ENCODE data around the gene MED15. TPM values are rescaled to one million over a fixed set of nuclear protein-coding genes. Genes with fewer than 3 reads are reported as not detected.

Gene MED15
- polyA plus RNA-seq, 1 experiment = 42.7 TPM

- TF ChIP-seq CTCF (IDR thresholded peaks at IDR 0.05; ENCODE audit: insufficient read depth, low read depth, low read length) = no peak
- Histone ChIP-seq H3K36me3 (ENCODE audit: control insufficient read depth, insufficient read depth, low read length) (no peaks in the 10 kb centered on the region), H3K4me3 (ENCODE audit: low read depth, low read length) (no peak overlapping the region), H3K27me3 (ENCODE audit: control insufficient read depth, insufficient read depth, low read length) (peaks cover 14% of the 10 kb centered on the region)
- DNase-seq (ENCODE audit: low read depth) = no peak
- ChIA-PET CTCF (interaction anchor here (1.8 to 2.4 kb wide), 3 partner anchors 10 to 40 kb away, joined by 4 to 8 read pairs (median 8); no protein-coding TSS in a partner anchor), POLR2A (no interaction called here)
Measured at GRCh38 chr22:20605328-20605727, 97.9 kb downstream of the MED15 start.

DNA sequence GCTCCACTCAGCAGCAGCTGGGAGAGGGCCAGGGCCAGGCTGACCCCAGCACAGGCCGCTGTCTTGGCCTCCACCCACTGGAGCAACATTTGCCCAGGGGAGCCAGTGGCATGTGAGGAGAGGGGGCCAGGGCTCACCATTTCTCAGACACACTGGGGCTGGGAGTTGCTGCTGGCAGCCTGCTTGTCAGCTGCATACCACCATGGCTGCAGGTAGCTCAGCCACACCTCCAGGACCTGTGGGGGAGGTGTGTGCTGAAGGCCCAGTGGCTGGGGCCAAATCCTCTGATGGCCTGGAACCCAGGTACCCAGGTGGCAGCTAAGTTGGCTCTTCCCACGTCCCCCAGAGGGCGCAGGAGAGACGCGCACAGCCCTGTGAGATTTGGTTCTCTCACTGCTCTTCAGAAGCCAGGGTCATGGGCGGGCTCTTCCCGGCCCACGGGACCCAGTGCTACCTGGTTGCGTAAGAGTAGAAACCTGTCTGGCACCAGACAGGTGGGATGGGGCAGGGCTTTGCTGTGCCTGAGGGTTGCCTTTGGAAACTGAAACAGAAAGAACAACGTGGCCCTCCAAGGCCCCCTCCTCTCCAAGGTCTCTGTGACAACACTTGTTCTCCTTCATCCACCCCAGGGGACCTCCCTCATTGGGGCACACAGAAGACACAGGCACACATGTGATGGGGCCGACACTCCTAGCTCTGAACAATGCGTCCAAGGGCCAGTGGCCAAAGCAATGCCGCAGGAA is 98.8 kb downstream of the MED15 start:
- POLR2A ChIA-PET = no interaction called here
- CTCF ChIA-PET = interaction anchor here (0.7 to 2.4 kb wide), 9 partner anchors 11 to 94 kb away, joined by 3 to 8 read pairs (median 4); no protein-coding TSS in a partner anchor

DNA sequence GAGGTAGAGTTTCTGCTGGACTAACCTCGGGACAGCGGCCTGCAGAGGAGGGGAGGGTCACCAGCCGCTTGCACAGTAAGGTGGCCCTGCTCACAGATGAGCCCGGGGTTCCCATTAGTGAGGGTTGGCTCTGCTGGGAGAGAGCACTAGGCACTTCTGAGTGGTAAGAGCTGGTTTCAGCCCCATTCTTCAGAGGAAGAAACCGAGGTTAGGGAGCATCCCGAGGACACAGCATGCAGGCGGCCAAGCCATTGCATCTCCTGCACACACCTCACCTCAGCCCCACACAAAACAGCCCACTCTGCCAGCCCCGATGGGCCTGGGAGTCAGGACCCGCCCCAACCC is 99.3 kb downstream of the MED15 start:
- no peaks in the 10 kb centered on the region for H3K36me3 ChIP-seq (ENCODE audit: control insufficient read depth, insufficient read depth, low read length)
- ChIA-PET CTCF (interaction anchor here (0.7 to 2.4 kb wide), 6 partner anchors 10 to 94 kb away, joined by 3 to 8 read pairs (median 4); no protein-coding TSS in a partner anchor), POLR2A (no interaction called here)
- no peak for DNase-seq (ENCODE audit: low read depth)
- H3K27me3 ChIP-seq (ENCODE audit: control insufficient read depth, insufficient read depth, low read length) = peaks cover 13% of the 10 kb centered on the region
- no peak for TF ChIP-seq CTCF (IDR thresholded peaks at IDR 0.05; ENCODE audit: insufficient read depth, low read depth, low read length)
- no peak overlapping the region for H3K4me3 ChIP-seq (ENCODE audit: low read depth, low read length)

More for the DNA sequence above, 98.8 kb downstream of the MED15 start:
- no peak overlapping the region for H3K4me3 ChIP-seq (ENCODE audit: low read depth, low read length)
- DNase-seq (ENCODE audit: low read depth) = no peak
- peaks cover 13% of the 10 kb centered on the region for H3K27me3 ChIP-seq (ENCODE audit: control insufficient read depth, insufficient read depth, low read length)
- TF ChIP-seq CTCF (IDR thresholded peaks at IDR 0.05; ENCODE audit: insufficient read depth, low read depth, low read length) = peak; percentile 73
- H3K36me3 ChIP-seq (ENCODE audit: control insufficient read depth, insufficient read depth, low read length) = no peaks in the 10 kb centered on the region

DNA sequence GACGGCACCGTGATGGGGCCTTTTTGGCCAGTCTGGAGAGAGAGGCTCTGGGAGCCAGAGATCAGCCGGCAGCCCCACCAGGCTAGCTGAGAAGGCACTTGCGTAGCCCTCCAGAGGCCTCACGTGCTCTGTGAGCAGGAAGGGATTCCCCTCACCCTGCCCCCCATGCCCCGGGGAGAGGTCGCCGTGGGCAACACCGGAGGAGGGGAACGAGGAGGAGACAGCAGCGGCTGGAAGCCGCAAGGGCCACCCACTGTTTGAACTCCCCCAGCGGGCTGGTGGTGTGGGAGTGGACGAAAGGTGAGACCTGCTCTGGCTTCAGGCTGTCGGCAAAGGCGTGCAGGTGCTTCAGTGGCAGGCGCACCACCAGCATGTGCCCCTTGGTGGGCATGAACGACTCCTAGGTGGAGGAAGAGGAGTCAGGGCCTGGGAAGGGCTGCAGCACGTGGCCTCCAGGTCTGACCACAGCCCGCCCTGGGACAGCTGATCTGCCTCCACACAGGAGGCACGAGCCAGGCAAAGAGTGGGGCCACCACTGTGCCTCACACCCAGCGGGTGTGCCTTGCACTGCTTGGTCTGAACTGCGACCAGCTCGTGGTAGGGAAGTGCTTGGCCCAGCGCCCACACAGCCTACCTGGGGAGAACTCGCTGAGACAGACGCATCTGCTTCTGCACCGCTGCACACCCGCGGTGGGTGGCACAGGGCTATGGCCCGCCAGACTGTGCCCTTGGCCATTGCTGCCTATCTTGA is 99.9 kb downstream of the MED15 start:
- CTCF ChIA-PET = interaction anchor here (0.7 to 2.4 kb wide), 7 partner anchors 8 to 93 kb away, joined by 3 to 8 read pairs (median 4); no protein-coding TSS in a partner anchor

More for the DNA sequence above, 99.9 kb downstream of the MED15 start:
- no peak for DNase-seq (ENCODE audit: low read depth)
- H3K4me3 ChIP-seq (ENCODE audit: low read depth, low read length) = no peak overlapping the region
- H3K27me3 ChIP-seq (ENCODE audit: control insufficient read depth, insufficient read depth, low read length) = peaks cover 13% of the 10 kb centered on the region
- POLR2A ChIA-PET = no interaction called here
- no peak for TF ChIP-seq CTCF (IDR thresholded peaks at IDR 0.05; ENCODE audit: insufficient read depth, low read depth, low read length)
- H3K36me3 ChIP-seq (ENCODE audit: control insufficient read depth, insufficient read depth, low read length) = no peaks in the 10 kb centered on the region
